AG04449 (cell line): ENCODE results near the gene LIN7C.
"Not testable (repeated sequence)": the region's sequence is repeated elsewhere in the genome, so short reads cannot be mapped to it uniquely, and the experiment has no call there.

ENCODE experiments used
- CTCF ChIA-PET: fragments of 350-600 bp; formaldehyde crosslinking; extraction: SDS; loops from one replicate; lab custom pipeline; 2021; ENCODE audit warnings: antibody characterized with exemption; lab: Yijun Ruan, JAX
- POLR2A ChIA-PET: fragments of 400-600, 350-600 bp; formaldehyde crosslinking; extraction: SDS; loops from one replicate; lab custom pipeline; 2020; ENCODE audit warnings: antibody characterized with exemption, inconsistent platforms; lab: Yijun Ruan, JAX
- DNase-seq: peaks from one replicate; pipeline ENCODE4 v3.0.0-alpha.2; 2010; ENCODE audit warnings: low read depth, low spot score
- H3K4me3 ChIP-seq: 2 replicates; pipeline ENCODE4 v1.5.1; 2011; ENCODE audit warnings: low read depth, mild to moderate bottlenecking, control low read depth, low read length
- TF ChIP-seq, protein P1 (sequence below): IDR thresholded peaks from one replicate; pipeline ENCODE4 v1.5.1; 2011; ENCODE audit warnings: mild to moderate bottlenecking, moderate library complexity, low read length, control low read depth, inconsistent platforms; ENCODE audit not compliant: insufficient read depth; ENCODE audit errors: missing control alignments

The LIN7C gene

DNA sequence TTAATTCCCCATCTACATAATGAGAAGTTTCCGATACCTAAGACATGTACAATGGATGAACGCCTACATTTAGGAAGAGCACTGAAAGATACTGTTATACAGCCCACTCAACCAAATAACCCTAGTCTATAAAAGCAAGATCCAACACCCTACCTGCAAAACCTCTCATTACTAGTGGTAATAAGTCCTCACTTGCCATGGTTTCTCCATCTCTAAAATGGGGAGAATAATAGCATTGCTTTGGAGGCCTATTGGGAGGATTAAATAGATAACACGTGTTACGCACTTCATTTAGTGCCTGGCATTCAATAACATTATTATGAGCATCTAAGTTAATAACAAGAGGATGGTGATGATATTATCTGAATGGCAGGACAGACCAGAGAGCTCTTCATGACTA is 50.9 kb downstream of the LIN7C start:
- DNase-seq, result no peak
- ChIA-PET POLR2A (interaction anchor here (1.1 to 1.7 kb wide), 2 partner anchors 173 to 221 kb away, joined by 3 to 5 read pairs; no protein-coding TSS in a partner anchor), CTCF (interaction anchor here (1.2 to 1.8 kb wide), 2 partner anchors 13 to 43 kb away, joined by 4 to 5 read pairs; no protein-coding TSS in a partner anchor)
- TF ChIP-seq, protein P1, sequence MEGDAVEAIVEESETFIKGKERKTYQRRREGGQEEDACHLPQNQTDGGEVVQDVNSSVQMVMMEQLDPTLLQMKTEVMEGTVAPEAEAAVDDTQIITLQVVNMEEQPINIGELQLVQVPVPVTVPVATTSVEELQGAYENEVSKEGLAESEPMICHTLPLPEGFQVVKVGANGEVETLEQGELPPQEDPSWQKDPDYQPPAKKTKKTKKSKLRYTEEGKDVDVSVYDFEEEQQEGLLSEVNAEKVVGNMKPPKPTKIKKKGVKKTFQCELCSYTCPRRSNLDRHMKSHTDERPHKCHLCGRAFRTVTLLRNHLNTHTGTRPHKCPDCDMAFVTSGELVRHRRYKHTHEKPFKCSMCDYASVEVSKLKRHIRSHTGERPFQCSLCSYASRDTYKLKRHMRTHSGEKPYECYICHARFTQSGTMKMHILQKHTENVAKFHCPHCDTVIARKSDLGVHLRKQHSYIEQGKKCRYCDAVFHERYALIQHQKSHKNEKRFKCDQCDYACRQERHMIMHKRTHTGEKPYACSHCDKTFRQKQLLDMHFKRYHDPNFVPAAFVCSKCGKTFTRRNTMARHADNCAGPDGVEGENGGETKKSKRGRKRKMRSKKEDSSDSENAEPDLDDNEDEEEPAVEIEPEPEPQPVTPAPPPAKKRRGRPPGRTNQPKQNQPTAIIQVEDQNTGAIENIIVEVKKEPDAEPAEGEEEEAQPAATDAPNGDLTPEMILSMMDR, result no peak
- H3K4me3 ChIP-seq, result no peak overlapping the region

DNA sequence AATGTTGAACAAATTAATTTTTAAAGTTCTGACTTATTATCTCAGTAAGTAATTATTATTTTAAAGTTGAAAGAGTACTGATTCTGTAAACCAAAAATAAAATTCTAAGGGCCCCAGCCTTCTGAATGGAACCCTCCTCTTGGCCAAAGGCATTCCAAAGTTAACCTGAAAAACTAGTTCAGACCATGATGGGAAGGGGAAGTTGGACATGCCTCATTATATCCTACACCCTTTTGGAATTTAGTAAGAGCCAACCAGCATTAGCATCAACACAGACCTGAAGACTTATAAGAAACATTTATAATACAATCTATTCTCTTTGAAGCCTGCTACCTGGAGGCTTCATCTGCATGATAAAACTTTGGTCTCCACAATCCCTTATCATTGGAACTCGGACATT is 52.9 kb downstream of the LIN7C start:
- H3K4me3 ChIP-seq, result no peak overlapping the region
- CTCF ChIA-PET, result no interaction called here
- DNase-seq, result no peak
- POLR2A ChIA-PET, result no interaction called here
- TF ChIP-seq, protein P1, result no peak

DNA sequence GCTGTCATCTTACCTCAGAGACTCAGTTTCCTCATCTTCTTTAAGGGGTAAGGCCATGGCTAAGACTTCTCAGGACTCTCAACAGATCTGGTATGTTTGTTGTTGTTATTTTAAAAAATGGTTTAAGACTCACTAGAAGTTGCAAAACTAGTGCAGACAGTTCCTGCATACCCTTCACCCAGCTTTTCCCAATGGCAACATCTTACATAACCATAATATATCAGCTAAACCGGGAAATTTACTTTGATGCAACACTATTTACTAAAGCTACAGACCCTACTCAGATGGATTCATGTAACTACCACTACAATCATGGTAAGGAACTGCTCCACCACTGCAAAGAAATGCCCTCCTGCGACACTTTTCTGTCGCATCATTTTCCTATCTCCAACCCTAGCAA is 54.4 kb downstream of the LIN7C start:
- TF ChIP-seq, protein P1, result no peak
- POLR2A ChIA-PET, result no interaction called here
- CTCF ChIA-PET, result no interaction called here
- no peak overlapping the region for H3K4me3 ChIP-seq
- DNase-seq, result no peak

DNA sequence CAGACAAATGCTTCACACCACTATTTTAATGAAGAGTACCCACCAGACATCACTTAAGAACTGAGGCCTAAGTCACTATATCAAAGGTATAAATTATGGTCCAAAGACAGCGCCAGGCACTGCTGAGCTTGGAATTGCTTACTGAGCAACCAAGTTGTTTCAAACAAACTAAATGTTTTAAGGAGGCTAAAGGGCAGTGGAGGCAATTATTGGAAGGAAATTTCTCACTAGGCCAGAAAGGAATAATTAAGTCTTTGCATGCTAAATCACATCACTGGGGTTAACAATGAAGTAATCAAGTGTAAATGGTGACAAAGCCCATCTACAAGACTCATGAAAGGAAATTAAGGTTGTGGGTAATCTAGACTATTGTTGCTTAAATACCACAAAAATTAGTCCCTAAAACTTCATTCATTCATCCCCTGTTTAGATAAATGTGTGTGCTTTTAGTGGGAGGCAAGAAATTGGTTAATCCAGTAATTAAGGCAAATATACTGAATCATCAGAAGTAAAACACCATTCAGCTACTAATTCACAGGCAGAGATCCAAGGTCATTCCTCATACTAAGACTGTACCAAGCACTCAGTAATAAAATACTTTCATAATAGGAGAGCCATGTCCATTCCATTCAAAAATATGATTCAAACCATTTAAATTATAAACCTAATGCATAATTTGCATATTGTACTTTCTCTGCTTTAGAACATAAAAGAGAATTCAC is 55.2 kb downstream of the LIN7C start:
- H3K4me3 ChIP-seq, result no peak overlapping the region
- DNase-seq, result no peak
- ChIA-PET POLR2A (no interaction called here), CTCF (no interaction called here)
- TF ChIP-seq, protein P1, result no peak

DNA sequence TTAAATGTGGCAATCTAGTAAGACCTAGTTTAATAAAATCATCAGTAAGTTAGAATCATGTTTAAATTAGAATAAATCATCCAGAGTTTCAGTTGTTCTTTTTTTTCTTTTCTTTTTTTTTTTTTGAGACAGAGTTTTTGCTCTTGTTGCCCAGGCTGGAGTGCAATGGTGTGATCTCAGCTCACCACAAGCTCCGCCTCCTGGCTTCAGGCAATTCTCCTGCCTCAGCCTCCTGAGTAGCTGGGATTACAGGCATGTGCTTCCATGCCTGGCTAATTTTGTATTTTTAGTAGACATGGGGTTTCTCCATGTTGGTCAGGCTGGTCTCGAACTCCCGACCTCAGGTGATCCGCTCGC is 58.4 kb downstream of the LIN7C start:
- DNase-seq, H3K4me3 ChIP-seq, POLR2A ChIA-PET: not testable (repeated sequence)
- CTCF ChIA-PET, result interaction anchor here (1.4 to 1.6 kb wide), 2 partner anchors 9 to 152 kb away, joined by 5 to 6 read pairs; no protein-coding TSS in a partner anchor

DNA sequence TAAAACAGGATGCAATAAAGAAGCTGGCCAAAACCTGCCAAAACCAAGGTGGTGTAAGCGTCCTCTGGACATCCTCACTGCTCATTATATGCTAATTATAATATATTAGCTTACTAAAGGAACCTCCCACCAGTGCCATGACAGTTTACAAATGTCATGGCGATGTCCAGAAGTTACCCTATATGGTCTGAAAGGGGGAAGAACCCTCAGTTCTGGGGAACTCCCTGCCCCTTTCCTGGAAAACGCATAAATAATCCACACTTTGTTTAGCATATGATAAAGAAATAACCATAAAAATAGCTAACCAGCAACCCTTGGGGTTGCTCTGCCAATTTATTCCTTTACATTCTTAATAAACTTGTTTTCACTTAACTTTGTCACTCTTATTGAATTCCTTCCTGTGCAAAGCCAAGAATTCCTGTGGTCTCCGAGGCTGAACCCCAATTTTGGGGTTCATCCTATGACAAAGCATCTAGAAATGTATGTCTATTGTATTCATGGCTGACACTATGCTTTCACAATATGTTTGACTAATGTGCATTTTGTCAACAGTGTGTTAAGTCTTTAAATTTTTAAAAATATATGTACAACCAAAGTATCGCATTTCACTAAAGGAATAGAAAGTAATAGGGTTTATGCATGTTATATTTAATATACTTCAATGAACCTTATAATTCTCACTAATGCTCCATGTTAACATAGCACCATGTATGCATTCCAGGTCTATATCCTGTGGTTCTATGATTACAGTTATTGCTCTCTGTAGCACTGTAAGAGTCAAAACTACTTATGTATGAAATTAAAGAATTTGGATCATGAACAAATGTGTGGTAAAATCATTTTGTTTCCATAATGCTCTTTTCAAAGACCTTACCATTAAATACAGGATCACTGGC is 59.0 kb downstream of the LIN7C start:
- TF ChIP-seq, protein P1, result no peak
- ChIA-PET POLR2A (no interaction called here), CTCF (interaction anchor here (0.7 to 1.6 kb wide), 3 partner anchors 9 to 151 kb away, joined by 3 to 6 read pairs (median 5); no protein-coding TSS in a partner anchor)
- DNase-seq, result no peak
- H3K4me3 ChIP-seq, result no peak overlapping the region
